Heart left ventricle (tissue), 16 donors: ENCODE results near the gene SLC19A1. TPM values are rescaled to one million over a fixed set of nuclear protein-coding genes. Genes with fewer than 3 reads are reported as not detected.

ENCODE experiments used
- ATAC-seq, 4 donors: fragments of 200-7000 bp; cut with Tn5 transposase; one replicate each; pipeline ENCODE4 v1.9.1; 2020 to 2022; ENCODE audit warnings: moderate library complexity in 4 of 4, mild to moderate bottlenecking in 3 of 4, moderate number of reproducible peaks in 1 of 4
- DNase-seq, 5 donors: peaks; one replicate each; pipeline ENCODE4 v3.0.0-alpha.2; 2020
- H3K27ac ChIP-seq, 12 donors: fragments of 200-600 bp; sonication (generic) in 4 of 12; one replicate each; pipeline versions ENCODE4 v1.5.0 to v1.8.0; 2016 to 2022; ENCODE audit warnings: mild to moderate bottlenecking in 2 of 12
- H3K27me3 ChIP-seq, 9 donors: fragments of 200-600 bp; sonication (generic) in 2 of 9; one replicate each; pipeline versions ENCODE4 v1.5.1 to v1.8.0; 2016 to 2022; ENCODE audit warnings: mild to moderate bottlenecking in 3 of 9
- H3K36me3 ChIP-seq, 9 donors: fragments of 200-600 bp; sonication (generic) in 2 of 9; one replicate each; pipeline versions ENCODE4 v1.5.0 to v1.8.0; 2018 to 2022; ENCODE audit warnings: mild to moderate bottlenecking in 2 of 9
- H3K4me1 ChIP-seq, 12 donors: fragments of 200-600 bp; sonication (generic) in 4 of 12; one replicate each; pipeline versions ENCODE4 v1.5.0 to v1.8.0; 2016 to 2022; ENCODE audit warnings: mild to moderate bottlenecking in 3 of 12
- H3K4me3 ChIP-seq, 12 donors: fragments of 200-600 bp; sonication (generic) in 4 of 12; one replicate each; pipeline versions ENCODE4 v1.5.0 to v1.8.0; 2017 to 2022; ENCODE audit warnings: mild to moderate bottlenecking in 9 of 12, moderate library complexity in 4 of 12
- H3K9me3 ChIP-seq, 12 donors: fragments of 200-600 bp; sonication (generic) in 4 of 12; one replicate each; pipeline versions ENCODE4 v1.5.0 to v1.8.0; 2016 to 2022; ENCODE audit warnings: mild to moderate bottlenecking in 1 of 12
- POLR2A ChIP-seq, 2 donors: fragments of 450-650 bp; IDR thresholded peaks; one replicate each; pipeline ENCODE4 v1.6.1; 2017; ENCODE audit warnings: antibody characterized with exemption in 2 of 2, mild to moderate bottlenecking in 2 of 2, moderate library complexity in 2 of 2
- WGBS, 4 donors: extraction: QIAGEN DNeasy Blood & Tissue Kit in 2 of 4; methylation state at CpG; one replicate each; pipeline versions ENCODE4 v1.1.5 to v1.1.7; 2013 to 2018; 5-methylcytosine and 5-hydroxymethylcytosine counted together
- intact Hi-C, 10 donors: fragments of 100-400 bp; cut with DNase I; formaldehyde crosslinking; loops; one replicate each; pipeline versions ENCODE4 v1.11.1 to v1.14.2; 2022
- polyA plus RNA-seq, 2 donors: library from polyadenylated mRNA; stranded (reverse); fragments of 200-250 nt; gene quantifications; one replicate each; pipeline ENCODE4 v1.2.3, GENCODE V29; 2013
- total RNA-seq, 9 donors: library from RNA; depleted of rRNA in 2 of 9; stranded (reverse); fragments of >200 nt in 2 of 9; fragmentation: NEBNext Ultra II Directional in 3 of 9; extraction: Animal tissue kit (Norgen Biotek cat#: 25700) in 3 of 9; gene quantifications; one replicate each; pipeline versions ENCODE4 v1.1.0 to v1.2.4, GENCODE V29; 2016 to 2023
- TF ChIP-seq, protein P1 (sequence below), 12 donors: fragments of 200-600 bp; sonication (generic) in 4 of 12; IDR thresholded peaks; one replicate each; pipeline versions ENCODE4 v1.5.0 to v1.8.0; 2018 to 2022; ENCODE audit warnings: antibody characterized with exemption in 12 of 12, mild to moderate bottlenecking in 5 of 12
- donor health status: ischemic (EF 13 %, LVEDD 7.1; RV severe dilation, severe dysfunction).
- donor health status: healthy with polysubstance abuse.
- donor health status: DM: no; HTN: yes; CAD: no.
- donor health status: DM: no; HTN: no; CAD: no.
- donor health status: ischemic (EF 25% LVEDD 6.9; RV normal size, moderate dysfunction).
- donor health status: ischemic (EF 25% LVEDD 5.7; RV mildly dilated, moderate dysfunction).
- donor health status: healthy.
- donor health status: DM: yes; HTN: yes; CAD: no.
- donor health status: ischemic (EF 35%, LVEDD 5.7; RV mildly dilated, moderate dysfunction).
- donor health status: nonischemic (EF 11% LVEDD 7.7; RV severe dilation, severe dysfunction).
- donor health status: DM: yes; HTN: yes; CAD: no.
- donor health status: PGD.
- donor health status: ischemic (EF 29% LVEDD 5.4; RV normal size, mild dysfunction).
- donor health status: nonischemic (EF 23%, LVEDD 6.1; RV moderate dilation, normal function).

SLC19A1 gene
- total and polyA plus RNA-seq, 11 donors = 2.4 to 7.0 (median 3.5) TPM

DNA sequence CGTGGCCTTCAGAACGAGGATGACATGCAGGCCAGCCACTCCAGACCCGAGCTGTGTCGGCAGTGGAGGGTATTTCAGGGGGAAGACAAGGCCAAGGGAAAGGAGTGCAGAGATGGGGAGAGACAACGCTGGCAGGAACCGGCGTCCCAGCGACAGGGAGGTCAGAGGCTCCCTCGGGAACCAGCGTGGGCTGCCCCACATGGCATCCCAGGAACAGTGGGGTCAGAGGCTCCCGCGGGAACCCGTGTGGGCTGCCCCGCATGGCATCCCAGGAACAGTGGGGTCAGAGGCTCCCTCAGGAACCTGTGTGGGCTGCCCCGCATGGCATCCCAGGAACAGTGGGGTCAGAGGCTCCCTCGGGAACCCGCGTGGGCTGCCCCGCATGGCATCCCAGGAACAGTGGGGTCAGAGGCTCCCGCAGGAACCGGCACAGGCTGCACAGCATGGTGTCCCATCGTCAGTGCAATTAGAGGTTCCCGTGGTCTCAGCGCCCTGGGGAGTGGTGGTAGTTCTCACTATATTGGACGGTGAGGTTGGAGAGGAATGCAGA is 43.0 kb downstream of the SLC19A1 start:
- Histone ChIP-seq H3K27me3 (no peaks in the 10 kb centered on the region), H3K36me3 (peaks cover 0 to 54% (median 43%) of the 10 kb centered on the region in 9 donors), H3K9me3 (no peaks in the 10 kb centered on the region), H3K27ac (no peak overlapping the region), H3K4me3 (no peak overlapping the region), H3K4me1 (no peaks in the 10 kb centered on the region)
- no peak for ATAC-seq
- 86 to 94% (median 91%) methylated on average over 23 to 25 of the region's 25 CpGs for WGBS, 4 donors
- peak in 4 of 5 donors; percentile 10 to 40 (median 18) for DNase-seq
- TF ChIP-seq POLR2A (IDR thresholded peaks at IDR 0.05) = no peak
- TF ChIP-seq, protein P1, sequence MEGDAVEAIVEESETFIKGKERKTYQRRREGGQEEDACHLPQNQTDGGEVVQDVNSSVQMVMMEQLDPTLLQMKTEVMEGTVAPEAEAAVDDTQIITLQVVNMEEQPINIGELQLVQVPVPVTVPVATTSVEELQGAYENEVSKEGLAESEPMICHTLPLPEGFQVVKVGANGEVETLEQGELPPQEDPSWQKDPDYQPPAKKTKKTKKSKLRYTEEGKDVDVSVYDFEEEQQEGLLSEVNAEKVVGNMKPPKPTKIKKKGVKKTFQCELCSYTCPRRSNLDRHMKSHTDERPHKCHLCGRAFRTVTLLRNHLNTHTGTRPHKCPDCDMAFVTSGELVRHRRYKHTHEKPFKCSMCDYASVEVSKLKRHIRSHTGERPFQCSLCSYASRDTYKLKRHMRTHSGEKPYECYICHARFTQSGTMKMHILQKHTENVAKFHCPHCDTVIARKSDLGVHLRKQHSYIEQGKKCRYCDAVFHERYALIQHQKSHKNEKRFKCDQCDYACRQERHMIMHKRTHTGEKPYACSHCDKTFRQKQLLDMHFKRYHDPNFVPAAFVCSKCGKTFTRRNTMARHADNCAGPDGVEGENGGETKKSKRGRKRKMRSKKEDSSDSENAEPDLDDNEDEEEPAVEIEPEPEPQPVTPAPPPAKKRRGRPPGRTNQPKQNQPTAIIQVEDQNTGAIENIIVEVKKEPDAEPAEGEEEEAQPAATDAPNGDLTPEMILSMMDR (IDR thresholded peaks at IDR 0.05) = no peak
- intact Hi-C loops = no loop called here

DNA sequence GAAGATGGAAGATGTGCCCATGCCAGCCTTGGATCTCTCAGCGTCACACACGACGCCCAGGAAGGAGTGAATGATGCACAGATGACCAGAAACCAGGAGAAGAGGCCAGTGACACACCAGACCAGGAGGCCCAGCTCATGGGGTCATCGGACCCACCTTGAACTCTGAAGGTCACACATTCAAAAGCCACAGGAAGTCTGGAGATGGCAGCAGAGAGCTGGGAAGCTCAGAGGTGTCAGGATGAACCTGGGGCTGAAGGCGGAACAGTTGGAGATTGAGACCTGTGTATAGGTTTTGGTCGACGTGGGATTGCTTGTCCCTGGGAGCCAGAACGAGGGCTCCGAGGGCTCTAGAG is 43.6 kb downstream of the SLC19A1 start:
- TF ChIP-seq, protein P1 (IDR thresholded peaks at IDR 0.05) = no peak
- TF ChIP-seq POLR2A (IDR thresholded peaks at IDR 0.05) = no peak

DNA sequence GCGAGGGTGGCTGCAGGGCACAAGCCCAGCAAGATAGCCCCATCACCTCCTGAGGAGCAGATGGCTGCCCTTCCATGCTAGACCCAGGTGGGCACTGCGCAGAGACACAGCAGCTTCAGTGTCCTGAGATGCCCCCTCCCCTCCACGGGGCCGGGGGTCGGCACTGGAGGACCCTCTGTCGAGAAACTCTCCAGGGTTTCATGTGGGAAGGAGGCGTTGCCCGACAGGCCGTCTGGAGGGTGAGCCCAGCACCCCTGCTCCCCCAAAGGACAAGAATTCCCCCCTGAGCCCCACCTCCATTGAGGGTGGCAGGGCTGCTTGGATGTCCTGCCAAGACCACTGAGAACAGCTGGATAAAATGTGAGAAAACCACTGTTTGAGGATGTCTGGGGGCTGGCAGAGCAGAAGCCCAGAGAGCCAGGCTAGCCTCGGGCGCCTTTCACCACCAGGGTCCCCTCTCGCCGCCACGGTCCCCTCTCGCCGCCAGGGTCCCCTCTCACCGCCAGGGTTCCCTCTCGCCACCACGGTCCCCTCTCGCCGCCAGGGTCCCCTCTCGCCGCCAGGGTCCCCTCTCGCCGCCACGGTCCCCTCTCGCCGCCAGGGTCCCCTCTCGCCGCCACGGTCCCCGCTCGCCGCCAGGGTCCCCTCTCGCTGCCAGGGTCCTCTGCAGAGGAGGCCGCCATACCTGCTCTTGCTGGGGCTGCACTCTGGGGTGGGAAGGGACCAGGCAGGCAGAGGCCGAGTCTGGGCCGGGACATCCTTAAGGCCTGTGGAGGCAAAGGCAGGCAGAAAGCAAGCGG is 44.2 kb downstream of the SLC19A1 start:
- Histone ChIP-seq H3K27me3 (no peaks in the 10 kb centered on the region), H3K27ac (no peak overlapping the region), H3K36me3 (peaks cover 0 to 65% (median 43%) of the 10 kb centered on the region in 9 donors), H3K4me3 (no peak overlapping the region), H3K4me1 (no peaks in the 10 kb centered on the region), H3K9me3 (no peaks in the 10 kb centered on the region)
- DNase-seq (peak in 4 of 5 donors; percentile 10 to 40 (median 18)), ATAC-seq (no peak)
- TF ChIP-seq, protein P1 (IDR thresholded peaks at IDR 0.05) = no peak
- TF ChIP-seq POLR2A (IDR thresholded peaks at IDR 0.05) = no peak
- intact Hi-C loops = no loop called here
- WGBS, 4 donors = 95 to 98% (median 96%) methylated on average over 33 to 39 of the region's 39 CpGs

More for the DNA sequence above, 43.6 kb downstream of the SLC19A1 start:
- intact Hi-C loops = no loop called here
- Histone ChIP-seq H3K27me3 (no peaks in the 10 kb centered on the region), H3K4me3 (no peak overlapping the region), H3K9me3 (no peaks in the 10 kb centered on the region), H3K4me1 (no peaks in the 10 kb centered on the region), H3K27ac (no peak overlapping the region), H3K36me3 (peaks cover 0 to 60% (median 43%) of the 10 kb centered on the region in 9 donors)
- 91 to 94% (median 93%) methylated on average over 9 of the region's 9 CpGs for WGBS, 4 donors
- DNase-seq = peak in 3 of 5 donors; percentile 14 to 18 (median 15)
- ATAC-seq = no peak
